Epithelial cell of proximal tubule (primary cell): ENCODE measurements around the gene RASL10A. TPM values are rescaled to one million over a fixed set of nuclear protein-coding genes. Genes with fewer than 3 reads are reported as not detected.

Experiments
- DNase-seq: peaks from one replicate; pipeline ENCODE4 v3.0.0-alpha.2; 2011; ENCODE audit warnings: low read depth
- H3K4me3 ChIP-seq: 2 replicates; pipeline ENCODE4 v1.5.1; 2011; ENCODE audit warnings: low read depth, mild to moderate bottlenecking, low read length
- CTCF ChIP-seq: conservative IDR thresholded peaks from 2 replicates; pipeline ENCODE4 v1.5.1; 2012; ENCODE audit warnings: low read depth, mild to moderate bottlenecking, low read length
- total RNA-seq: library from RNA; depleted of rRNA; stranded (reverse); fragments of >200 nt; gene quantifications from 2 replicates; pipeline ENCODE4 v1.2.3, GENCODE V29; 2015

The RASL10A gene
- total RNA-seq, 1 donor from 2014 or later: 0.12 TPM

- no peak for TF ChIP-seq CTCF
- no peak for DNase-seq
- H3K4me3 ChIP-seq: peak overlapping the region; percentile 79
Observed at GRCh38 chr22:29266564-29267461, 48.7 kb downstream of the RASL10A start.

GRCh38 chr22:29265929-29266328 is 49.6 kb downstream of the RASL10A start:
- DNase-seq: no peak
- no peak for TF ChIP-seq CTCF
- H3K4me3 ChIP-seq: no peak overlapping the region

- DNase-seq: no peak
- H3K4me3 ChIP-seq: no peak overlapping the region
- TF ChIP-seq CTCF: no peak
Observed at GRCh38 chr22:29265305-29265704, 50.2 kb downstream of the RASL10A start.

GRCh38 chr22:29263791-29264276 is 51.7 kb downstream of the RASL10A start:
- DNase-seq: no peak
- TF ChIP-seq CTCF: no peak
- no peak overlapping the region for H3K4me3 ChIP-seq

Other genes with a start within 250 kb of the RASL10A start
- gene KREMEN1, start 242.7 kb downstream of the RASL10A start, total RNA-seq: 4.8 and 10.8 TPM in 2 replicates
- gene EMID1, start 109.8 kb downstream of the RASL10A start, total RNA-seq: 0.17 and 0.22 TPM in 2 replicates
- gene RHBDD3, start 47.7 kb downstream of the RASL10A start, total RNA-seq: 28.2 and 36.0 TPM in 2 replicates
- 211 and 328 TPM in 2 replicates for gene EWSR1, start 47.4 kb downstream of the RASL10A start, total RNA-seq
- gene GAS2L1, start 9.0 kb downstream of the RASL10A start, total RNA-seq: 31.4 and 34.9 TPM in 2 replicates
- gene AP1B1, start 72.9 kb upstream of the RASL10A start, total RNA-seq: 50.3 and 79.7 TPM in 2 replicates
- not detected in 2 replicates for gene RFPL1, start 122.9 kb upstream of the RASL10A start, total RNA-seq
- gene NEFH, start 164.5 kb upstream of the RASL10A start, total RNA-seq: 2.3 and 3.4 TPM in 2 replicates
- gene THOC5, start 238.1 kb upstream of the RASL10A start, total RNA-seq: 40.1 and 48.5 TPM in 2 replicates